Muscle of leg (tissue), 11 donors: ENCODE measurements around the gene IL4. TPM values are rescaled to one million over a fixed set of nuclear protein-coding genes. Genes with fewer than 3 reads are reported as not detected.

Experiments
- DNase-seq: peaks from one replicate; pipeline ENCODE4 v3.0.0; 2013
- H3K27ac ChIP-seq: one replicate; pipeline ENCODE4 v1.5.1; 2013; ENCODE audit warnings: mild to moderate bottlenecking, low read length, control low read depth
- H3K27me3 ChIP-seq: one replicate; pipeline ENCODE4 v1.6.1; 2013; ENCODE audit warnings: low read length; ENCODE audit not compliant: control insufficient read depth, insufficient read depth
- H3K36me3 ChIP-seq: one replicate; pipeline ENCODE4 v1.6.1; 2013; ENCODE audit warnings: low read length; ENCODE audit not compliant: control insufficient read depth, insufficient read depth
- H3K4me1 ChIP-seq: one replicate; pipeline ENCODE4 v1.6.1; 2013; ENCODE audit warnings: low read length; ENCODE audit not compliant: control insufficient read depth, insufficient read depth
- H3K4me3 ChIP-seq: one replicate; pipeline ENCODE4 v1.5.1; 2013; ENCODE audit warnings: low read length, control low read depth
- H3K9me3 ChIP-seq: replicated peaks from 2 replicates; pipeline ENCODE4 v1.6.1; 2013; ENCODE audit warnings: low read depth, low read length; ENCODE audit not compliant: control insufficient read depth
- WGBS: methylation state at CpG from one replicate; pipeline ENCODE4 v1.1.5; 2013; ENCODE audit warnings: missing lambda C conversion rate; ENCODE audit not compliant: insufficient coverage; 5-methylcytosine and 5-hydroxymethylcytosine counted together
- polyA plus RNA-seq, 8 donors: library from polyadenylated mRNA; unstranded; fragments of 120-200 nt; gene quantifications; one replicate each; pipeline versions ENCODE4 v1.2.1 to v1.2.3, GENCODE V29; 2013; ENCODE audit warnings: inconsistent platforms in 1 of 8, low replicate concordance in 1 of 8; ENCODE audit not compliant: insufficient read length in 8 of 8, insufficient read depth in 1 of 8
- total RNA-seq: library from RNA; stranded (reverse); fragments of 120-200 nt; gene quantifications from one replicate; pipeline ENCODE4 v1.2.4, GENCODE V29; 2013

The IL4 gene
- total and polyA plus RNA-seq, 9 donors, result 0.18 TPM; not detected in 8

- no peak for DNase-seq
- H3K4me3 ChIP-seq, result no peak overlapping the region
- H3K27ac ChIP-seq, result no peak overlapping the region
- H3K4me1 ChIP-seq, result no peaks in the 10 kb centered on the region
- no peaks in the 10 kb centered on the region for H3K27me3 ChIP-seq
- peaks cover 5% of the 10 kb centered on the region for H3K36me3 ChIP-seq
- no CpG with 5 or more reads among the region's 4 CpGs for WGBS
- H3K9me3 ChIP-seq, result no peaks in the 10 kb centered on the region
These were observed 22.2 kb downstream of the IL4 start for GRCh38 chr5:132695956-132696355.

GRCh38 chr5:132704875-132705274, 31.1 kb downstream of the IL4 start:
- no peaks in the 10 kb centered on the region for H3K9me3 ChIP-seq
- H3K36me3 ChIP-seq, result peaks cover under 1% of the 10 kb centered on the region
- no peaks in the 10 kb centered on the region for H3K27me3 ChIP-seq
- H3K4me3 ChIP-seq, result no peak overlapping the region
- no peaks in the 10 kb centered on the region for H3K4me1 ChIP-seq
- no peak overlapping the region for H3K27ac ChIP-seq
- no CpG with 5 or more reads among the region's 1 CpG for WGBS
- DNase-seq, result no peak

- H3K36me3 ChIP-seq, result no peaks in the 10 kb centered on the region
- no peaks in the 10 kb centered on the region for H3K27me3 ChIP-seq
- H3K9me3 ChIP-seq, result no peaks in the 10 kb centered on the region
- DNase-seq, result no peak
- no peak overlapping the region for H3K4me3 ChIP-seq
- H3K27ac ChIP-seq, result no peak overlapping the region
- H3K4me1 ChIP-seq, result no peaks in the 10 kb centered on the region
These were observed 34.9 kb downstream of the IL4 start for GRCh38 chr5:132708645-132709044.

GRCh38 chr5:132714456-132715307, 40.9 kb downstream of the IL4 start:
- H3K36me3 ChIP-seq, result no peaks in the 10 kb centered on the region
- WGBS, result 58% methylated on average over 5 of the region's 11 CpGs
- no peaks in the 10 kb centered on the region for H3K27me3 ChIP-seq
- no peaks in the 10 kb centered on the region for H3K9me3 ChIP-seq
- no peak overlapping the region for H3K27ac ChIP-seq
- peak; percentile 8 for DNase-seq
- H3K4me1 ChIP-seq, result no peaks in the 10 kb centered on the region
- H3K4me3 ChIP-seq, result no peak overlapping the region

GRCh38 chr5:132718544-132719312, 44.9 kb downstream of the IL4 start:
- DNase-seq, result no peak
- Histone ChIP-seq H3K27ac (no peak overlapping the region), H3K27me3 (no peaks in the 10 kb centered on the region), H3K9me3 (no peaks in the 10 kb centered on the region), H3K4me1 (no peaks in the 10 kb centered on the region), H3K4me3 (no peak overlapping the region), H3K36me3 (no peaks in the 10 kb centered on the region)
- WGBS, result 100% methylated on average over 1 of the region's 5 CpGs

GRCh38 chr5:132725745-132726144, 52.0 kb downstream of the IL4 start:
- DNase-seq, result no peak
- WGBS, result no CpG with 5 or more reads among the region's 2 CpGs

GRCh38 chr5:132729896-132730295, 56.1 kb downstream of the IL4 start:
- no peaks in the 10 kb centered on the region for H3K9me3 ChIP-seq
- H3K27me3 ChIP-seq, result no peaks in the 10 kb centered on the region
- no peaks in the 10 kb centered on the region for H3K4me1 ChIP-seq
- no peak overlapping the region for H3K27ac ChIP-seq
- no peaks in the 10 kb centered on the region for H3K36me3 ChIP-seq
- DNase-seq, result no peak
- H3K4me3 ChIP-seq, result no peak overlapping the region
- 82% methylated on average over 6 of the region's 10 CpGs for WGBS

More at GRCh38 chr5:132725745-132726144, 52.0 kb downstream of the IL4 start:
- Histone ChIP-seq H3K36me3 (no peaks in the 10 kb centered on the region), H3K27ac (no peak overlapping the region), H3K4me1 (no peaks in the 10 kb centered on the region), H3K4me3 (no peak overlapping the region), H3K27me3 (no peaks in the 10 kb centered on the region), H3K9me3 (no peaks in the 10 kb centered on the region)

Other genes starting within 250 kb of the IL4 start
- gene IRF1, start 183.2 kb upstream of the IL4 start, total RNA-seq, result 3.7 TPM
- 10 to 100 TPM in 2 of 8 donors, 1 to 10 TPM in 6; 8.6 to 12.8 (median 9.0) TPM for gene IRF1, start 183.2 kb upstream of the IL4 start, polyA plus RNA-seq
- not detected for gene IL5, start 130.5 kb upstream of the IL4 start, total RNA-seq
- gene IL5, start 130.5 kb upstream of the IL4 start, polyA plus RNA-seq, result under 1 TPM in 1 of 8 donors, not detected in 7; 0.45 TPM
- 16.9 TPM for gene RAD50, start 117.0 kb upstream of the IL4 start, total RNA-seq
- 10 to 100 TPM; 14.1 to 29.1 (median 22.2) TPM for gene RAD50, start 117.0 kb upstream of the IL4 start, polyA plus RNA-seq
- not detected for gene IL13, start 15.8 kb upstream of the IL4 start, total RNA-seq
- gene IL13, start 15.8 kb upstream of the IL4 start, polyA plus RNA-seq, result under 1 TPM in 1 of 8 donors, not detected in 7; 0.17 TPM
- 6.0 TPM for gene KIF3A, start 63.6 kb downstream of the IL4 start, total RNA-seq
- gene KIF3A, start 63.6 kb downstream of the IL4 start, polyA plus RNA-seq, result 10 to 100 TPM in 1 of 8 donors, 1 to 10 TPM in 7; 4.2 to 10.3 (median 7.0) TPM
- gene CCNI2, start 73.4 kb downstream of the IL4 start, total RNA-seq, result not detected
- gene CCNI2, start 73.4 kb downstream of the IL4 start, polyA plus RNA-seq, result 1 to 10 TPM in 3 of 8 donors, under 1 TPM in 5; 0.24 to 2.3 (median 0.83) TPM
- gene SEPTIN8, start 103.2 kb downstream of the IL4 start, total RNA-seq, result 39.2 TPM
- gene SEPTIN8, start 103.2 kb downstream of the IL4 start, polyA plus RNA-seq, result 10 to 100 TPM; 34.6 to 56.1 (median 42.1) TPM
- gene SOWAHA, start 139.3 kb downstream of the IL4 start, total RNA-seq, result 0.04 TPM
- gene SOWAHA, start 139.3 kb downstream of the IL4 start, polyA plus RNA-seq, result 1 to 10 TPM in 1 of 8 donors, under 1 TPM in 6, not detected in 1; 0.05 to 2.5 (median 0.13) TPM
- gene SHROOM1, start 156.7 kb downstream of the IL4 start, total RNA-seq, result 2.4 TPM
- 1 to 10 TPM; 1.6 to 3.2 (median 2.5) TPM for gene SHROOM1, start 156.7 kb downstream of the IL4 start, polyA plus RNA-seq
- gene GDF9, start 192.5 kb downstream of the IL4 start, total RNA-seq, result 0.40 TPM
- gene GDF9, start 192.5 kb downstream of the IL4 start, polyA plus RNA-seq, result 1 to 10 TPM in 1 of 8 donors, under 1 TPM in 7; 0.39 to 1.0 (median 0.62) TPM
- gene UQCRQ, start 192.7 kb downstream of the IL4 start, total RNA-seq, result 447 TPM
- gene UQCRQ, start 192.7 kb downstream of the IL4 start, polyA plus RNA-seq, result 100 to 1,000 TPM; 154 to 236 (median 187) TPM
- 1.4 TPM for gene LEAP2, start 199.7 kb downstream of the IL4 start, total RNA-seq
- gene LEAP2, start 199.7 kb downstream of the IL4 start, polyA plus RNA-seq, result 1 to 10 TPM in 7 of 8 donors, under 1 TPM in 1; 0.74 to 3.2 (median 1.5) TPM